Pancreas (tissue), 10 donors: ENCODE data around the gene EZH1. TPM values are rescaled to one million over a fixed set of nuclear protein-coding genes. Genes with fewer than 3 reads are reported as not detected.

Experiments used
- ATAC-seq, 4 donors: fragments of 200-7000 bp; cut with Tn5 transposase; one replicate each; pipeline versions ENCODE4 v1.8.0 to v1.9.1; 2020; ENCODE audit warnings: mild to moderate bottlenecking in 4 of 4, moderate library complexity in 4 of 4
- DNase-seq, 6 donors: peaks; one replicate each; pipeline ENCODE4 v3.0.0-alpha.2; 2020
- FAIRE-seq: peaks from 2 replicates; lab custom pipeline; 2012; peaks lifted over from hg19 to GRCh38; lab: Jason Lieb, UNC
- H3K27ac ChIP-seq, 4 donors: fragments of 200-600 bp; sonication (generic); 1 replicate in 3 of 4; 2 replicates in 1 of 4; pipeline versions ENCODE4 v1.5.0 to v1.8.0; 2020
- H3K27me3 ChIP-seq, 4 donors: fragments of 200-600 bp; one replicate each; pipeline ENCODE4 v1.8.0; 2021
- H3K36me3 ChIP-seq, 3 donors: fragments of 200-600 bp; sonication (generic) in 1 of 3; one replicate each; pipeline versions ENCODE4 v1.5.0 to v1.8.0; 2020 to 2021
- H3K4me1 ChIP-seq, 3 donors: fragments of 200-600 bp; one replicate each; pipeline ENCODE4 v1.8.0; 2021
- H3K4me3 ChIP-seq, 4 donors: fragments of 200-600 bp; sonication (generic) in 2 of 4; one replicate each; pipeline versions ENCODE4 v1.5.0 to v1.8.0; 2020 to 2021
- H3K9me3 ChIP-seq, 4 donors: fragments of 200-600 bp; one replicate each; pipeline ENCODE4 v1.8.0; 2021
- WGBS, 2 donors: extraction: QIAGEN DNeasy Blood & Tissue Kit; methylation state at CpG; one replicate each; pipeline ENCODE4 v1.1.7; 2013; 5-methylcytosine and 5-hydroxymethylcytosine counted together
- intact Hi-C, 3 donors: fragments of 100-400 bp; cut with DNase I; formaldehyde crosslinking; loops; one replicate each; pipeline versions ENCODE4 v1.11.1 to v1.14.2; 2022
- polyA plus RNA-seq, 2 donors: library from polyadenylated mRNA; stranded (reverse); fragments of 200-250 nt; gene quantifications; one replicate each; pipeline ENCODE4 v1.2.3, GENCODE V29; 2013
- total RNA-seq, 6 donors: library from RNA; stranded (reverse); fragmentation: NEBNext Ultra II Directional in 4 of 6; extraction: Animal tissue kit (Norgen Biotek cat#: 25700) in 4 of 6; gene quantifications; one replicate each; pipeline versions ENCODE4 v1.2.1 to v1.2.4, GENCODE V29; 2021 to 2023
- TF ChIP-seq, protein P1 (sequence below), 4 donors: fragments of 200-600 bp; sonication (generic) in 3 of 4; IDR thresholded peaks; one replicate each; pipeline versions ENCODE4 v1.5.0 to v1.8.0; 2021; ENCODE audit warnings: antibody characterized with exemption in 4 of 4
- donor health status: healthy with polysubstance abuse.
- donor health status: DM: no; HTN: no; CAD: no; lungs with moderate emphysema.
- donor health status: DM: no; HTN: no; CAD: no.
- donor health status: control.
- donor health status: control.
- donor health status: Bipolar disorder and iron deficiency.
- donor health status: DM: yes; HTN: yes; CAD: no.
- donor health status: DM: no; HTN: no; CAD: no.
- donor health status: DM: no; HTN: no; CAD: no.
- donor health status: DM: yes; HTN: yes; CAD: no.

EZH1 gene
- total and polyA plus RNA-seq, 8 donors, result 8.8 to 25.4 (median 15.5) TPM

DNA sequence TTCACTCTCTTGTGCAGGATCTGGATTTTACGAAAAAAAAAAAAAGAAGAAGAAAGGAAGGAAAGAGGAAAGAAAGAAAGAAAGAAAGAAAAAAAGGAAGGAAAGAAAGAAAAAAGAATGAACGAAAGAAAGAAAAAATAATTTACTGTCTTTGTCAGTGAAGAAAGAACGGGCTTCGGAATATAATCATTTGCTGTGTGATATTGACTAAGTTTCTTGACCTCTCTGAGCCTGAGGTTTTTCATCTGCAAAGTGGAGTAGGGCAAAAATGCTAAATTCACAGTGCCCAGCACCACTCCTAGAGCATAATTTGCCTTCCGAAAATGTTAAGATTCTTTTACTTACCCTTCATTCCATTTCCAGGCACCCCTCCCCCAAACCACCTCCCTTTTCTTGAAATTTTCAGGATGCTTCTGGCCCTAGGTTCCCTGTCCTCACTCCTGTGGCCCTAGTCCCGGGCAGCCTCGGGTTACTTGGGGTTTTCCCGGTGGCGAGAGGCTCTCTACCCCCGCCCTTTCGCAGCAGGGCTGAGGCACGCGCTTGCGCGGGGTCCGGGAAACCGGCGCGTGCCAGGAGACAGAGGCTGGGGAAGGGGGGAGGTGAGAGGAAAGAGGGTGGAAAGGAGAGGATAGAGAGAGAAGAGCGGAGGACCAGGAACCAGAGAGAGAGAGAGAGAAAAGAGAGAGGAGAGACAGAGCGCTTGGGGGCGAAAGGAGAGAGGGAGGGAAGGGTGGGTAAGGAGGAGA, 62.7 kb downstream of the EZH1 start, which contains the start of gene CNTNAP1:
Gene CNTNAP1, plus strand, starts transcription at position 556 of the 746 bp plus-strand sequence. CDS start 299 bp downstream, outside the sequence.
- ATAC-seq (peak in 2 of 4 donors; percentile 4 to 5), FAIRE-seq (no peak), DNase-seq (peak in 3 of 6 donors; percentile 46 to 69 (median 51))
- H3K4me3 ChIP-seq, result peak within 1 kb of the TSS in 3 of 4 donors; percentile 13 to 37 (median 14)
- H3K9me3 ChIP-seq, result no peaks in the 10 kb centered on the region
- H3K36me3 ChIP-seq, result no peaks in the 10 kb centered on the region
- H3K4me1 ChIP-seq, result peaks cover 6 to 25% (median 11%) of the 10 kb centered on the region in 3 donors
- TF ChIP-seq, protein P1, sequence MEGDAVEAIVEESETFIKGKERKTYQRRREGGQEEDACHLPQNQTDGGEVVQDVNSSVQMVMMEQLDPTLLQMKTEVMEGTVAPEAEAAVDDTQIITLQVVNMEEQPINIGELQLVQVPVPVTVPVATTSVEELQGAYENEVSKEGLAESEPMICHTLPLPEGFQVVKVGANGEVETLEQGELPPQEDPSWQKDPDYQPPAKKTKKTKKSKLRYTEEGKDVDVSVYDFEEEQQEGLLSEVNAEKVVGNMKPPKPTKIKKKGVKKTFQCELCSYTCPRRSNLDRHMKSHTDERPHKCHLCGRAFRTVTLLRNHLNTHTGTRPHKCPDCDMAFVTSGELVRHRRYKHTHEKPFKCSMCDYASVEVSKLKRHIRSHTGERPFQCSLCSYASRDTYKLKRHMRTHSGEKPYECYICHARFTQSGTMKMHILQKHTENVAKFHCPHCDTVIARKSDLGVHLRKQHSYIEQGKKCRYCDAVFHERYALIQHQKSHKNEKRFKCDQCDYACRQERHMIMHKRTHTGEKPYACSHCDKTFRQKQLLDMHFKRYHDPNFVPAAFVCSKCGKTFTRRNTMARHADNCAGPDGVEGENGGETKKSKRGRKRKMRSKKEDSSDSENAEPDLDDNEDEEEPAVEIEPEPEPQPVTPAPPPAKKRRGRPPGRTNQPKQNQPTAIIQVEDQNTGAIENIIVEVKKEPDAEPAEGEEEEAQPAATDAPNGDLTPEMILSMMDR (IDR thresholded peaks at IDR 0.05), result no peak
- intact Hi-C loops, result no loop called here
- H3K27me3 ChIP-seq, result no peaks in the 10 kb centered on the region
- 23 to 25% methylated on average over 21 to 22 of the region's 22 CpGs for WGBS, 2 donors
- no peak within 1 kb of the TSS for H3K27ac ChIP-seq

DNA sequence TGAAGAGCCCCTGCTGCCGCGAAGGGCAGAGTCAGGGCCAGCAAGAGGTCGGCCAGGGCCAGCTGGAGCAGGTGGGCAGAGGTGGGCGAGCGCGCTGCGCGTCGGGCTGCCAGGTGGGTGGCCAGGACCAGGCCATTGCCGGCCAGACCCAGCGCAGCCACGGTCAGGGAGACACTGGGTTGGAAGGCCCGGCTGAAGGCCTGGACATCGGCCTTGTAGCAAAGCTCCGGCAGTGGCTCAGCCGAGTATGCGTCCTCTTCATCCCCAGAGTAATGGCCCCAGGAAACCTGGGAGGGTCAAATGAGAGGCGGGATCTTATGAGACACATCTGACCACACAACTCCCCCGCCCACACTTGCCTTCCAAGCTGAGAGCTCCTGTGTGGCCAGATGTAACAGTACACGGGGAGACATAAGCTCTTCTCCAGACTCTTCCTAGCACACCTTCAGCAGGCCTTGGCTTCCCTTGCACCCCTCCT, 64.5 kb downstream of the EZH1 start:
- Histone ChIP-seq H3K9me3 (no peaks in the 10 kb centered on the region), H3K27ac (peak overlapping the region in 3 of 4 donors; percentile 83 to 97 (median 92)), H3K4me3 (peak overlapping the region in 2 of 4 donors; percentile 79 to 92), H3K36me3 (no peaks in the 10 kb centered on the region), H3K27me3 (no peaks in the 10 kb centered on the region), H3K4me1 (peaks cover 6 to 25% (median 11%) of the 10 kb centered on the region in 3 donors)
- FAIRE-seq, result no peak
- WGBS, 2 donors, result 73 to 76% methylated on average over 17 to 20 of the region's 20 CpGs
- intact Hi-C loops, result no loop called here
- no peak for ATAC-seq
- TF ChIP-seq, protein P1 (IDR thresholded peaks at IDR 0.05), result no peak
- peak in 5 of 6 donors; percentile 26 to 85 (median 55) for DNase-seq

DNA sequence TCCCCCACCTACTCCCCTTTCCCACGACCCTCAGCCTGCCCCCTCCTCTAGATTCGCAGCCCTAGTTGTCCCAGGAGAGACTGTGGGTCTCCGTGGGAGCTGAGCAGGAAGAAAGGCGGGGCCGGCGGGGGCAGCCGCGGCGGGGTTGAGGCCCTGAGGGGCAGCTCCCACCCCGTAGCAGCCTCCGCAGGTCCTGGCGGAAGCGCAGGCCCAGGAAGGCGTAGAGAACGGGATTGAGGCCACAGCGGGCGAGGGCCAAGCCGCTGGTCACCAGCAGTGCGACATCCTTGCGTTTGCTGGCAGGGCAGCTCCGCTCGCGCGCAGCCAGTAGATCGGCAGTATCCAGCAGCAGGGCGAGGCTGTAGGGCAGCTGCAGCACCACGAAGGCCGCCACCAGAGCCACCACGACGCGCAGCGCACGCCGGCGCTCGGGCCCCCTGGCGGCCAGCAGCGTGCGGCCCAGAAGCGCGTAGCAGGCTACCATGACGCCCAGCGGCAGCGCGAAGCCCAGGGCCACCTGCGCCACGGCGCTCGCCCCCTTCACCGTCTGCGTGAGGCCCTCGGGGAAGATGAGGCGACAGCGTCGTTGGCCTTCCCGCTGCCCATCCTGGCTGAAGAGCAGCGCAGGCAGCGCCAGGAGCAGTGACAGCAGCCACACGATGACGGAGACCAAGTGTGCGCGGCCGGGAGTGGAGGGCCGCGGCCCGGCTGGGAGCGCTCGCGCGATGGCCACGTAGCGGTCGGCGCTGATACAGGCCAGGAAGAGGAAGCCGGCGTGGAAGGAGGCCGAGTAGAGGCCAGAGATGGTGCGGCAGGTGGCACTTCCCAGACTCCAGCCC, 65.1 kb downstream of the EZH1 start:
- DNase-seq (peak; percentile 68 to 92 (median 84)), FAIRE-seq (no peak), ATAC-seq (peak; percentile 36 to 52 (median 46))
- 11% methylated on average over 67 to 78 of the region's 78 CpGs for WGBS, 2 donors
- no peaks in the 10 kb centered on the region for H3K36me3 ChIP-seq
- peak overlapping the region; percentile 52 to 97 (median 88) for H3K27ac ChIP-seq
- TF ChIP-seq, protein P1 (IDR thresholded peaks at IDR 0.05), result peak; percentile 81 to 86 (median 86)
- peaks cover 6 to 25% (median 11%) of the 10 kb centered on the region in 3 donors for H3K4me1 ChIP-seq
- H3K9me3 ChIP-seq, result no peaks in the 10 kb centered on the region
- peak overlapping the region; percentile 2 to 92 (median 41) for H3K4me3 ChIP-seq
- intact Hi-C loops, result loop anchor here in 1 of 3 donors (10.0 kb wide), 1 partner anchor 55 kb away; no protein-coding TSS in a partner anchor
- no peaks in the 10 kb centered on the region for H3K27me3 ChIP-seq

DNA sequence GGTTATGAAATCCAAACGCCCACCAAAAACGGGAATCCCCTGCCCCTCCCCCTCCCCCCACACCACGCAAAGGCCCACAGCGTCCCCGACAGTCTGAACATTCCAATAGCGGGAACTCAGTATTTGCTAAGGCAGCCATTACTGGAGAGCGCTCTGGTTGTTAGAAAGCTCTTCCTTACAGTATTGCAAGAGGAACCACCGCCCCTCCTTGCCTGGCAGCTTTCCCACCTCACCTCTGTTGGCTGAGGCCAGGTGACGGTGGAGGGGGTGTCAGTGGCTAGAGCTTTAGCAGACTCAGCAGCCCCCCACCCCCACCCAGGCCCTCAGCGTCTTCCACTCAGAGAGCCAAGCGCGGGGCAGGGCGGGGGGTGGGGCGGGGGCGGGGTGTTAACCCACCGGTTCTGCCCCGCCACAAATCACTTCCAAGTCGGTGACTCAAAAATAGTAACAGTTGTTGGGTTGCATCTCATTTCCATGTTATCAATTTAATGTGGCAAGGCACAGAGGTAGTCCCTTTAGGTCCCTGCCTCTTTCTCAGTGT, 65.8 kb downstream of the EZH1 start:
- Histone ChIP-seq H3K4me3 (peak overlapping the region in 3 of 4 donors; percentile 2 to 92 (median 79)), H3K27ac (peak overlapping the region; percentile 52 to 97 (median 88)), H3K27me3 (no peaks in the 10 kb centered on the region), H3K36me3 (no peaks in the 10 kb centered on the region), H3K9me3 (no peaks in the 10 kb centered on the region), H3K4me1 (peaks cover 6 to 28% (median 11%) of the 10 kb centered on the region in 3 donors)
- FAIRE-seq (no peak), ATAC-seq (peak in 3 of 4 donors; percentile 1 to 3 (median 2)), DNase-seq (peak; percentile 74 to 85 (median 80))
- intact Hi-C loops, result loop anchor here in 1 of 3 donors (10.0 kb wide), 1 partner anchor 54 kb away; no protein-coding TSS in a partner anchor
- TF ChIP-seq, protein P1 (IDR thresholded peaks at IDR 0.05), result no peak
- 5 to 6% methylated on average over 12 to 18 of the region's 18 CpGs for WGBS, 2 donors
